CD4-positive, alpha-beta T cell treated with Interleukin-6 for 4 hours (primary cell): ENCODE results near the gene WDR4.
"Not testable (repeated sequence)": the region's sequence is repeated elsewhere in the genome, so short reads cannot be mapped to it uniquely, and the experiment has no call there.

ENCODE experiments used
- DNase-seq: peaks from one replicate; pipeline ENCODE4 v3.0.0-alpha.2; 2020; ENCODE audit warnings: mixed read lengths

Gene WDR4

GRCh38 chr21:42851812-42852665 lies 27.3 kb downstream of the WDR4 start:
- DNase-seq: no peak

GRCh38 chr21:42850866-42851391 lies 28.4 kb downstream of the WDR4 start:
- DNase-seq: peak; percentile 39

GRCh38 chr21:42850463-42850862 lies 28.9 kb downstream of the WDR4 start:
- no peak for DNase-seq

- DNase-seq: no peak
These were observed 29.5 kb downstream of the WDR4 start for GRCh38 chr21:42849759-42850412.

DNA sequence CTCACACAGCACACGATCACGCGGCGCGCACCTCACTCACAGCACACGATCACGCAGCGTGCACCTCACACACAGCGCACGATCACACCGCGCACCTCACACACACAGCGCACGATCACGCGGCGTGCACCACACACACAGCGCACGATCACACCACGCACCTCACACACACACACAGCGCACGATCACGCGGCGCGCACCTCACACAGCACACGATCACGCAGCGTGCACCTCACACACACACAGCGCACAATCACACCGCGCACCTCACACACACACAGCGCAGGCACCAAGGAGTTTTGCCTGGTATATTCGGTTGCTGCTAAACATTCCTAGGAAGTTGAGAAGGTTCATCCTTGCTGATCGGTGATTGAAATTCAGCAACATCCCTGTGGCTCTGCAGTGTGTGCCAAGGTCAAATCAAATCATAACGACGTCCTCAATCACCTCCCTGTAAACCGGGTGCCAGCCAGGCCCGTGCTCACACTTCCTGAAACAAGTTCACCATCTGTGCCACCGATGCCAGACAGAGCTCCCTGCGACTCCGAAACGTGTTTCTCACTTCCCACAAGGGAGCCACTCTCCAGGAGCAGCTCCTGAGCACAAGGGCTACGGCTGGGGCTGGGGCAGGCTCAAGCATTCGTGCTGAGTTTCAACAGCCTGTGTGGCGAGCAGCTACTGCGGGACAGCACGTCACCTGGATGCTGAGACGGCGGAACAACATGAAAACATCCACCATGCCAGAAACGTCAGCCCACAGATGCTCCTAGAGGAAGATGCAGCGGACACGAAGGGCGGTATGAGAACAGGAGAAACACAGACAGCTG lies 30.2 kb downstream of the WDR4 start:
- DNase-seq: no peak

DNA sequence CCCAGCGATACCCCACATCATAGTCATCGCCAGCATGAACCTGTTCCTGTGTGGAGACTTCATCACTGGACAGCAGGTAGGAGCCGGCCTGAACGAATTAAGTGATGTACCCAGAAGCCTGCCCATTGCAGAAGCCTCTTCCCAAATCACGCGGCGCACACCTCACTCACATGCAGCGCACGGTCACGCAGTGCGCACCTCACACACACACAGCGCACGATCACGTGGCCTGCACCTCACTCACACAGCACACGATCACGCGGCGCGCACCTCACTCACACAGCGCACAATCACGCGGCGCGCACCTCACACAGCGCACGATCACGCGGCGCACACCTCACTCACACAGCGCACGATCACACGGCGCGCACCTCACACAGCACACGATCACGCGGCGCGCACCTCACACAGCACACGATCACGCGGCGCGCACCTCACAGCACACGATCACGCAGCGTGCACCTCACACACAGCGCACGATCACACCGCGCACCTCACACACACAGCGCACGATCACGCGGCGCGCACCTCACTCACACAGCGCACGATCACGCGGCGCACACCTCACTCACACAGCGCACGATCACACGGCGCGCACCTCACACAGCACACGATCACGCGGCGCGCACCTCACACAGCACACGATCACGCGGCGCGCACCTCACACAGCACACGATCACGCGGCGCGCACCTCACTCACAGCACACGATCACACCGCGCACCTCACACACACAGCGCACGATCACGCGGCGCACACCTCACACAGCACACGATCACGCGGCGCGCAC lies 31.0 kb downstream of the WDR4 start:
- DNase-seq: not testable (repeated sequence)

DNA sequence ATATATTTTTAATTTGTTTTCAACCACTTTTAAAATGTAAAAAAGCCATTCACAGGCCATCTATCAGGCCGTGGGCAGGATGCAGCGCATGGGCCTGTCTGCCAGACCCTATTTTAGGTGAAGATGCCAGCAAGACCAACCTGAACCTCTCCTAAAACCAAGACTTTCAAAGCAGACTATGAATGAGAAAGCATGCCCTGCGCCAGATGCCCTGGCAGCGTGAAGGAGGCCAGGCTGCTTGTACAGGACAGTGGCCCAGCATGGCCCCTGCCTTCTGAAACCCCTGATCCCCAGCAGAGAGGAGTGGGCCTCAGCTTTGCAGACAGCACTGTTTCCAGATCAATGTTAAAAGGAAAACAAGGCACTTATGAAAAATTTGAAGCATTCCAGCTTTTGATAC lies 31.6 kb downstream of the WDR4 start:
- DNase-seq: no peak

GRCh38 chr21:42847051-42847707 lies 32.2 kb downstream of the WDR4 start:
- DNase-seq: no peak

- no peak for DNase-seq
These were observed 33.1 kb downstream of the WDR4 start for GRCh38 chr21:42846221-42846620.

DNA sequence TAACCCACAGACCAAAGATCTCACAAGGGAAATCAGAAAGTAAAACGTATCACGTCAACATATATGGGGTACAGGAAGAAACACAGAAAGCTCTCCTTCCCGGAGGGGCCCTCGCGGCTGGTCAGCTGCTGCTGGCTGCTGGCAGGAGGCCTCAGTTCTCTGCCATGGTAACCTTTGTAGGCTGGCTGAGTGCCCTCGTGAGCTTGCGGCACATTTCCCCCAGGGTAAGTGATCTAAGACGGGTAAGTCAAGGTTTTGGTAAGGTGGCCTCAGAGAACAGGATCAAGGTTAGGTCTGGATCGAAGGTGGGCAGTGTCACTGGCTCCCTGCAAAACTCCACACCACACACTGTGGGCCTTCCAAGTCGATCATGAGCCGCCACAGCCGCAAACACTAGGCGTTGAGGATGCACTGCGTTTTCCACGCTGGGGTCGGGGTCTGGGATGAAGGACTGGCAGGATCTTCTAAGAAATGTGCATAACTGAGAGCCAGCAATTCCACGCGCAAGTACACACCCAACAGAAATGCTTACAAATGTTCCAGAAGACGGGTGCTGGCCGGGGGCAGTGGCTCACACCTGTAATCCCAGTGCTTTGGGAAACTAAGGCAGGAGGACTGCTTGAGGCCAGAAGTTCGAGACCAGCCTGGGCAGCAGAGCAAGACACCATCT lies 33.9 kb downstream of the WDR4 start:
- no peak for DNase-seq

DNA sequence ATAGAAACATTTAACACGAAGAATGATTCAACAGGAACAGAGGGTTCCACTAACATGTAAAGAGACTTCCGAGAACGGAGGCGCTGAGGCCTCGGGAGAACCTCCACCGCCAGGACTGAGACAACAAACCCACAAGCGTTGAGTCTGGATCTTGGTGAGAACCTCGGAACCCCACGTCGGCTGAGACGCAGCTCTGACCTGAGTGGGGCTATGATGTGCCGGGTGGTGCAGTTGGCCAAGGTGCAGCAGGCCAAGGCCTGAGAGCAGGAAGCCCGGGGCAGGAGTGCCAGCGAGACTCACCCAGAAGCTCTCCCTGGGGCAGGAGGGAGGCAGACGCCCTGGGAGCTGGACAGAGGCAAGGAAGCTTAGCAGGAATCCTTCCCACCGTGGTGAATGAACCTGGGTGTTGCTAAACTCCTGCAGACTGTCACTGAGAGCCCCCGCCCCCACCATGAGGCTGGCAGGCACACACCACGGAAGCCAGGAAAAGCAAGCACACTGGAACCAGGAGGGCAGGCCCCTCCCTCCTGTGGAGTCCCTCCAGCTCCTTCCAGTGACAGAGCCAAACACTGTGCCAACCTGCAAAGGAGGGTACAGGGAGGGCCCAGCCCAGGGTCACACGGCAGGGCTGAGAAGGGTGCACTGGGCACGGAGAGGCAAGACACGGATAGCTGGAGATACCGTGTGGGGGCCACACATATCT lies 34.8 kb downstream of the WDR4 start:
- no peak for DNase-seq

DNA sequence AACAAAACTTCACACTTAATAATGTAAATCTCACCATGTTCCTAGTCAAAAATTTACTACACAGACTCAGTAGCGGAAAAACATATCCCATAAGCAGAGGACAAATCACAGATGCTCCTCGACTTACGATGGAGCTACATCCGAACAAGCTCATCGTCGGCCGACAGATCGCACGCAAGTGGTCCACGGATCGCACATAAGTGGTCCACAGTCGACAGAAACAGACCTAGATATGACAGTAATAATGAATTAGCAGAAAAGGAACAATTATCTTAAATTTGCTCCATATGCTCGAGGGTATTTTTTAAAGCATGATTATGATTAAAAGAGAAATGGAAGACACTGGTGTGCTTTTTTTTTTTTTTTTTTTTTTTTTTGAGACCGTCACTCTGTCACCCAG lies 36.3 kb downstream of the WDR4 start:
- no peak for DNase-seq

DNA sequence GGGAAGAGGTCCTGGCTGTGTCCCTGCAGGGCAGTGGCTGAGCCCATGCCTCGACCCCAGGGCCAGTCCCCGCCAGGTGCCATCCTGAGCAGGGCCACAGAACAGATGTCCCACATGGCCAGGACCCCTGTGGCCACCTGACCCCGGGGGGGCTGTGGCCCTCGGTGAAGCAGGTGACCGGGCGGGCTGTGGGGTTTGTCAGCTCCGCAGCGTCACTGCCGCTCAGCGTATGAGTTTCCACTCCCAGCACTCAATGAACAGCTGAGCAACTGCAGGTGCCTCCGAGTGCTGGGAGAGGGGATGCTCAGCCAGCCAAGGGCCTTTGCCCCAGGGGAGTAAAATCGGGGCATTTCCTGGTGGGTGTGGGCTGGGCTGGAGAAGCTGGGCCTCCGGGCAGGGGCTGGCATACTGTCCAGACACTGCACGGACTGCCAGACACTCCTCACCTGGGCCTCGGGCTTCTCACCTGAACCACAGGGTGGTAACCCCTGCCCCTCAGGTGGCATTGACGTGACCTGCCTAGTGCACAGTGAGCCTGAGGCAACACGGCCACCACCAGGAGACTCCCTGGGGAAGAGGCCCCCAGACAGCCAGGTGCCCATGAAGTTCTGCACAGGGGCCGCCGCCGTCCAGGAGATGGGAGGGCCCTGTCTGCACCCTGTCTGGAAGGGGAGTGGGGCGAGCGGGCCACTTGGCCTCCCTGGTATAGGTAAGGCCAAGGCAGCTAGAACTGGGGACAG lies 37.3 kb downstream of the WDR4 start:
- not testable (repeated sequence) for DNase-seq

DNA sequence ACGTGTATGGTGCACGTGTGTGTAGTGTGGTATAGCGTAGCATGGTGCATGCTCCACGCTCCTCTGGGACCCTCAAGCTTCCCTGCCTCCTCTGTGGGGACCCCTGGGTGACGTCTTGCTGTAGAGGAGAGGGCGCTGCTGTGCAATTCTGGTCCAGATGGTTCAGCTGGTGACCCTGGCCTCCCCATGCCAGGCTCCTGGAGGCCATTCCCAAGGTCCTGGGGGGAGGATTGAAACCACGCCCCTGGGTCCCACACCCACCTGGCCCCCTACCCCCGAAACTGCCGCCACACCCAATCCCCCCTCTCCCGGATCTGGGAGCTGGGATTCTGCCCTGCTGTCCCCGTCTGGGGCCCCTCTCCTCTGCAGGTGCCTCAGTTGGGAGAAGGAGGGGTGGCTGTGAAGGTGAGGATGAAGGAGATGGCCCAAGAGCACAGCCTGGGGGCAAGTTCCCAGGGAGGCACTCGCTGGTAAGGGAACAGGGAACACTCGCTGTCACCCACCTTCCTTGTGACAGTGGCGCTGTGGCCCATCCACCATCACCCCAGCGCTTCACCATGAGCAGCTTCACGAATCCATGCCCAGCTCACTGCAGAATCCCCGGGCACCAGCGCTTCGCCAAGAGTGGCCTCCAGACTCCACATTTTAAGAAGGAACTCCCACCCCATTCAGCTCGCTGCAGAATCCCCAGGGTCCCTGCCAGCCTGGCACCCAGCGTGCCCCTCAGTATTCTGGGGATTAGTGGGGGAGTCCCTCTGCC lies 38.0 kb downstream of the WDR4 start:
- no peak for DNase-seq

GRCh38 chr21:42840411-42841155 lies 38.8 kb downstream of the WDR4 start:
- DNase-seq: no peak

DNA sequence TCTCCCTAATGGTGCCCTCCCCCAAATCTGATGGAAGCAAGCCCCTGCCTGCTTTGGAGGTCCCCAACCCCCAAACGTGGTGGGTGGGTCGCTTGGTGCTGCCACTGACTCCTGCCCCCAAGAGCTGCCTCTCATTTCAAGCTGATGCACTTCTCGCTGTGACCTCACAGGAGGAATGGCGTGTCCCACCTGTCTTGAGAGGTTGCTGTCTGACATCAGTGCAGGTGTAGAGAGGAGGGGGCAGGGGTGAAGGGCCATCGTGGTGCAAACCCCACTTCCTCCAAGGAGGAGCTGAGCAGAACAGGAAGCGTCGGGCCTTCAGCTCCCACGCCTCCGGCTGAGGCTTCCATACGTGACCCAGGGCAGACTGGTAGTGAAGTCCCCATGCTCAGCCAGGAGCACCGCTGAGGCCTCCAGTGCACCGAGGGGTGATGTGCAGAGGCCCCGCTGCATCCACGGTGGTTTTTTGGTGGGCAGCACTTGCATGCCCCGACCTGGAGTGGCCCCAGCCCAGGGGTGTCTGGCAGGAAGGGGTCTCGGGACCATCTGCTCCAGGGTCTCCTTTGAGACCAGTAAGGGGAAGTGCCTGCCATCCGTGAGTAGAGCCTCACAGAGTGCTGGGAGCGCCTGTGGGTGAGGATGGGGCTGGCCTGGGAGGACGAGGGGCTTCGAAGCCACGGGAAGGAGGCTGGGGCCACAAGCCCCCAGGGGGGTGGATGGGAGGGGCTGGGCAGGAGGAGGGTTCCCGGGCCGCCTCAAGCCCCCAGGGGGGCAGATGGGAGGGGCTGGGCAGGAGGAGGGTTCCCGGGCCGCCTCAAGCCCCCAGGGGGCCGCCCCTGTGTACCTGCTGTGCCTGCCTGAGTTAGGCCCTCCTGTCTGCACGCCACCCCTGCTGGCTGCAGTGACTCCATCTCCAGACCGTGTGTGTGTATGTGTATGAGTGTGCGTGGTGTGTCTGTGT lies 39.8 kb downstream of the WDR4 start:
- DNase-seq: no peak

GRCh38 chr21:42838212-42838690 lies 41.1 kb downstream of the WDR4 start:
- DNase-seq: not testable (repeated sequence)
